KOPT-K1 (cell line): ENCODE data around the gene SAMD3.
"Not testable (repeated sequence)": the region's sequence is repeated elsewhere in the genome, so short reads cannot be mapped to it uniquely, and the experiment has no call there.

Source experiments
- H3K27ac ChIP-seq: fragments of 200-600 bp; sonication (generic); 2 replicates; pipeline ENCODE4 v1.5.1; 2016; ENCODE audit warnings: antibody characterized with exemption, mild to moderate bottlenecking, low read depth, low read length; ENCODE audit not compliant: poor library complexity, severe bottlenecking
- H3K36me3 ChIP-seq: fragments of 200-600 bp; sonication (generic); 2 replicates; pipeline ENCODE4 v1.5.1; 2017; ENCODE audit warnings: antibody characterized with exemption, mild to moderate bottlenecking, low read length, moderate library complexity; ENCODE audit not compliant: insufficient read depth
- H3K9me3 ChIP-seq: fragments of 200-600 bp; sonication (generic); 2 replicates; pipeline ENCODE4 v1.5.1; 2017; ENCODE audit warnings: antibody characterized with exemption, low read length, mild to moderate bottlenecking; ENCODE audit not compliant: insufficient read depth, poor library complexity, severe bottlenecking

SAMD3 gene

GRCh38 chr6:130230531-130230930, 7.8 kb upstream of the SAMD3 start:
- not testable (repeated sequence) for H3K27ac ChIP-seq, H3K36me3 ChIP-seq, H3K9me3 ChIP-seq

DNA sequence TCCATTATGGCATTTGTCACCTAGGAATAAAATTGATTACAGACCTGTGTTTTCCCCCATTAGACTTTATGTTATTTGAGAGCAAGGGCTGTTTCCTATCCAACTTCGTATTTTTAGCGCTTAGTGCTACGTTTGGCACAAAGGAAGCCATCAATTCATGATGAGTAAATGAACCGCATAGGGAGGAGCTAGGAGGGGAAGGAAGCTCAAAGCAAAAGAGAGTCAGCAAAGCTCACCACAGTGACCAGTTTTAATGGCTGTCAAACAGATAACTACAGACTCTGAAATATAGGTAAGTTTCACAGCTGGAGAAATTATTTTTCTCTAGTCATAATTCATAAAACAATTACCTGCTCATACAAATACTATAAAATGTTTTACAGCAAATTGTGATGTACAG, 6.9 kb upstream of the SAMD3 start:
- Histone ChIP-seq H3K36me3 (no peaks in the 10 kb centered on the region), H3K27ac (no peak overlapping the region), H3K9me3 (peaks cover 7% of the 10 kb centered on the region)

GRCh38 chr6:130223508-130223907, 757 bp upstream of the SAMD3 start:
- H3K36me3 ChIP-seq, result no peaks in the 10 kb centered on the region
- no peak overlapping the region for H3K27ac ChIP-seq
- H3K9me3 ChIP-seq, result peaks cover 8% of the 10 kb centered on the region

- no peaks in the 10 kb centered on the region for H3K9me3 ChIP-seq
- no peaks in the 10 kb centered on the region for H3K36me3 ChIP-seq
- no peak overlapping the region for H3K27ac ChIP-seq
Measured at GRCh38 chr6:130218134-130218533, 4.6 kb downstream of the SAMD3 start.

DNA sequence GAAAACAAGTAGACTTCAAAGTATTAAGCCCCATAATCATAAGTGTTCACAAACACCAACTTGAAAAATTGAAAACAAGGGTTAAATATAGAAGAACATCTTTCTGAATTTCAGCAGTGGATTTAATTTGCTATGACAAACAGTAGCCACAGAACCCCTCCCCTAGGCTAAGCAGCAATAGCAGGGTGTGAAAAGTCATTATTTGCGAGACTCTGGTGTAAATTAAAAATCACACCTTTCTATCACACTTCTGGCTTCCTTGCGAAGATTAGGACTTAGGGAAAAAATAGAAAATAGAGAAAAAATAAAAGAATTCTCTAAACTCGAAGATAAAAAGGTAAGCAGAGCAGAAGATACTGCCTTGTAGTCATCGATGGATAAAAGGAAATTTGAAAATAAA, 6.1 kb downstream of the SAMD3 start:
- Histone ChIP-seq H3K9me3 (no peaks in the 10 kb centered on the region), H3K36me3 (no peaks in the 10 kb centered on the region), H3K27ac (no peak overlapping the region)

DNA sequence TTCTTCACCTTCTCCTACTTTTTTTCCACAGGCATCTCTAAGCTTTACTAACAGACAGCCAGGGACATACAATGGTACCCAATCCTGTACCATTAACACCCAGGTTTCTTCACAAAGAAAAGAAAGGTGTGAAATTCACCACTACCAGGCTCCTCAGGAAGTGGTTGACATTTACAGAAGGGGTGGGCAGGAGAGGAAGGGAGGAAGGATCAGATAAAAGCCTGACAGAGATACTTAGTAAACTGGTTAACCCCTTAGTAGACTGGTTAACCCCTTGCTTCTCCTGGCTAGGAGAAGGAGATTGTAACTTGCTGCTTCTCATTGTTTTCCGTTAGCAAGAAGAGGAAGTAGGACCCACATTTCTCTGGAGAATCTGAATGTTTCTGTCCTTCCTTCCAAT, 7.2 kb downstream of the SAMD3 start:
- Histone ChIP-seq H3K27ac (no peak overlapping the region), H3K9me3 (no peaks in the 10 kb centered on the region), H3K36me3 (no peaks in the 10 kb centered on the region)

GRCh38 chr6:130212215-130212874, 10.4 kb downstream of the SAMD3 start:
- Histone ChIP-seq H3K9me3 (no peaks in the 10 kb centered on the region), H3K27ac (no peak overlapping the region), H3K36me3 (no peaks in the 10 kb centered on the region)

DNA sequence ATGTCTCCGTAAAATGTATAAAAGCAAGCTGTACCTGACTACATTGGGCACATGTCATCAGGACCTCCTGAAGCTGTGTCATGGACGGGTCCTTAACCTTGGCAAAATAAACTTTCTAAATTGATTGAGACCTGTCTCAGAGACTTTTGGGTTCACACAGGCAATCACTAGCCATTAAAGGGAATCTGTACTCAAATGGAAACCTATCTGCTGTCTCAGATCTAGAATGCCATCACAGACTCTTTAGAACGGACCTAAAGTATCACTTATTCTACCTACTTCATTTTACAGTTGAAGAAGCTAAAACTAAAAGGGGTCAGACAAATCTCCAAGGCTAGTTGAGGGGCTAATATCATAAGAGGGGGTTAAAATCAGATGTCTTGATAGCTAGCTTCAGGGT, 11.1 kb downstream of the SAMD3 start:
- no peaks in the 10 kb centered on the region for H3K9me3 ChIP-seq
- no peaks in the 10 kb centered on the region for H3K36me3 ChIP-seq
- H3K27ac ChIP-seq, result no peak overlapping the region

GRCh38 chr6:130207979-130208649, 14.6 kb downstream of the SAMD3 start:
- Histone ChIP-seq H3K9me3 (no peaks in the 10 kb centered on the region), H3K27ac (no peak overlapping the region)

GRCh38 chr6:130206479-130206878, 16.3 kb downstream of the SAMD3 start:
- Histone ChIP-seq H3K36me3 (no peaks in the 10 kb centered on the region), H3K27ac (no peak overlapping the region), H3K9me3 (no peaks in the 10 kb centered on the region)

More at GRCh38 chr6:130207979-130208649, 14.6 kb downstream of the SAMD3 start:
- H3K36me3 ChIP-seq, result no peaks in the 10 kb centered on the region

DNA sequence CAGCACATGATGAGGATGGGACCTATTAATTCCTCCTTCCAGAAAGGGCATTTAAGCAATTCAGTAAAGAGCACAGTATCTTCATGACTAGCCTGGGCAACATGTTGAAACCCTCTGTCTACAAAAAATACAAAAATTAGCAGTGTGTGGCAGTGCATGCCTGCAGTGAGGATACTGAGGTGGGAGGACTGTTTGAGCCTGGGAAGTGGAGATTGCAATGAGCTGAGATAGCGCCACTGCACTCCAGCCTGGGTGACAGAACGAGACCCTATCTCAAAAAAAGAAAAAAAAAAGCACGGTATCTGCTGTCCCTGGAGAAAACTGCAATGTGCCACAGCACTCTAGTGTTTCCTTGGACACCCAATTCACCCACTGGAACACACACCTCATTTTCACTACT, 18.4 kb downstream of the SAMD3 start:
- H3K36me3 ChIP-seq, result no peaks in the 10 kb centered on the region
- H3K27ac ChIP-seq, result no peak overlapping the region
- no peaks in the 10 kb centered on the region for H3K9me3 ChIP-seq

DNA sequence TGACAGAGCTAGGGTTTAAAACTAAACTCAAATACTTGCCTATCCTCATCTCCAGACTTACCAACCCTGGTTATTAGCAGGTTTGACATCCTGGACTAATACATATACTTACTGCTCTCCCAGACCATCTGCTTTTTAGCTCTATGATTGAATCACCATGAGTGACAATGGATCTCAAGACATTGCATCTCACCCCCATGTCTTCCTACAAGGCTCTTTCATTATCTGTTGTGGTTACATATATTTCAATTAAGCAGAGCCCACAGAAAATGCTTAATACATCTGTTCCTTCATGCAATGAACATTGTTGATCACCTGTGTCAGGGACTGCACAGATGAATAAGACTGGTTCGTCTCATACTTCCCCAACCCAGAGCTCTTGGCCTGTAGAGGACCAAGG, 19.4 kb downstream of the SAMD3 start:
- Histone ChIP-seq H3K9me3 (no peaks in the 10 kb centered on the region), H3K36me3 (no peaks in the 10 kb centered on the region), H3K27ac (no peak overlapping the region)

- Histone ChIP-seq H3K36me3 (no peaks in the 10 kb centered on the region), H3K27ac (no peak overlapping the region), H3K9me3 (no peaks in the 10 kb centered on the region)
Measured at GRCh38 chr6:130202782-130203181, 20.0 kb downstream of the SAMD3 start.

GRCh38 chr6:130200020-130200419, 22.7 kb downstream of the SAMD3 start:
- Histone ChIP-seq H3K9me3 (no peaks in the 10 kb centered on the region), H3K36me3 (no peaks in the 10 kb centered on the region)

DNA sequence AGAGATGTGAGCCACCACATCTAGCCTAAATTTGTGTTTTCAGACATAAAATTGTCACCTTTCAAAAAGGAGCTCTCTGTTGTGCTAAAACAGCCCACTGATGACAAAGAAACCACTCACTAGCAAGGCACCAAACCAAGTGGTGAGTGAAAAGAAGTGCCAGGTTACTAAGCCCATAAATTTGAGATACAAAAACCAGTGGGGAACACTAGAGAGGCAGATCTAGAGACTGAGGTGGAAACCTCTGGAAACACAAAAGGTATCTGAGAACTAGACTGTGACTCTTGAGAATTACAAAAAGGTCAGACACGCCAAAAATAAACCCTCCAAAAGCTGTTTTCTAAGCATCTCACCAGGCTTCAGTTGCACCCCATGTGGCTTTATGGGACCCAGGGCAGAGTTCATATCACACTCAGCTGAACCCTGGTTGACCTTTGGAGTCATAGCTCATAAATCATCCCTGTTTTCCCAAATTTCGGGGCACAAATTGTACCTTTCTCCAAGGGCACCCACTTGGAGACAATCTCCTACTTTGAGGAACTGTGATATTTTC, 24.2 kb downstream of the SAMD3 start:
- Histone ChIP-seq H3K27ac (no peak overlapping the region), H3K36me3 (no peaks in the 10 kb centered on the region), H3K9me3 (no peaks in the 10 kb centered on the region)

More at GRCh38 chr6:130200020-130200419, 22.7 kb downstream of the SAMD3 start:
- H3K27ac ChIP-seq, result no peak overlapping the region
